HepG2 (cell line): ENCODE results near the gene STX10. TPM values are rescaled to one million over a fixed set of nuclear protein-coding genes. Genes with fewer than 3 reads are reported as not detected.

ENCODE experiments used
- CAMTA2 ChIP-seq: sonication (generic); formaldehyde crosslinking; IDR thresholded peaks from 2 replicates; pipeline ENCODE4 v1.4.0; 2020; ENCODE audit warnings: mild to moderate bottlenecking, missing genetic modification reagents, borderline replicate concordance
- DZIP1 ChIP-seq: sonication (generic); formaldehyde crosslinking; IDR thresholded peaks from 2 replicates; pipeline ENCODE4 v1.5.0; 2020; ENCODE audit warnings: mild to moderate bottlenecking, missing genetic modification reagents
- GTF2F1 ChIP-seq: fragments of 150-350 bp; IDR thresholded peaks from 2 replicates; pipeline ENCODE4 v1.6.1; 2014; ENCODE audit warnings: low read length
- HDAC1 ChIP-seq: sonication (generic); formaldehyde crosslinking; IDR thresholded peaks from 2 replicates; pipeline ENCODE4 v1.5.1; 2020; ENCODE audit warnings: mild to moderate bottlenecking, missing genetic modification reagents
- HNRNPLL ChIP-seq: fragments of 200-400 bp; formaldehyde crosslinking; IDR thresholded peaks from 2 replicates; pipeline ENCODE4 v1.6.1; 2017; ENCODE audit warnings: mild to moderate bottlenecking, low read depth, low read length; ENCODE audit not compliant: poor library complexity, severe bottlenecking
- IRF1 ChIP-seq: sonication (generic); formaldehyde crosslinking; IDR thresholded peaks from 2 replicates; pipeline ENCODE4 v1.4.0; 2020; ENCODE audit warnings: low read depth, mild to moderate bottlenecking, missing genetic modification reagents
- KAT2B ChIP-seq: fragments of 150-350 bp; IDR thresholded peaks from 2 replicates; pipeline ENCODE4 v1.6.1; 2014; ENCODE audit warnings: low read depth, low read length, borderline replicate concordance
- MIXL1 ChIP-seq: IDR thresholded peaks from 2 replicates; pipeline ENCODE4 v1.6.1; 2016
- NCOA5 ChIP-seq: sonication (generic); formaldehyde crosslinking; IDR thresholded peaks from 2 replicates; pipeline ENCODE4 v1.4.0; 2020; ENCODE audit warnings: missing genetic modification reagents
- NR1H2 ChIP-seq: sonication (generic); formaldehyde crosslinking; IDR thresholded peaks from 2 replicates; pipeline ENCODE4 v1.8.1; 2022; ENCODE audit warnings: low read depth, missing genetic modification reagents, borderline replicate concordance
- PBX2 ChIP-seq: IDR thresholded peaks from 2 replicates; pipeline ENCODE4 v1.6.1; 2016; ENCODE audit warnings: control low read depth
- PRMT3 ChIP-seq: sonication (generic); formaldehyde crosslinking; IDR thresholded peaks from 2 replicates; pipeline ENCODE4 v1.8.1; 2022; ENCODE audit warnings: low read depth, mild to moderate bottlenecking, moderate library complexity, missing genetic modification reagents, borderline replicate concordance
- RAD21 ChIP-seq: fragments of 450-650 bp; formaldehyde crosslinking; IDR thresholded peaks from 2 replicates; pipeline ENCODE4 v1.5.0; 2020; ENCODE audit warnings: mild to moderate bottlenecking
- SRY ChIP-seq: sonication (generic); formaldehyde crosslinking; IDR thresholded peaks from 2 replicates; pipeline ENCODE4 v1.8.0; 2022; ENCODE audit warnings: mild to moderate bottlenecking, missing genetic modification reagents
- THYN1 ChIP-seq: sonication (generic); formaldehyde crosslinking; IDR thresholded peaks from 2 replicates; pipeline ENCODE4 v1.8.1; 2023; ENCODE audit warnings: low read depth, mild to moderate bottlenecking, moderate library complexity, missing genetic modification reagents, borderline replicate concordance
- ZFP41 ChIP-seq: sonication (generic); formaldehyde crosslinking; IDR thresholded peaks from 2 replicates; pipeline ENCODE4 v1.4.0; 2020; ENCODE audit warnings: mild to moderate bottlenecking, missing genetic modification reagents, borderline replicate concordance
- ZFY ChIP-seq: sonication (generic); formaldehyde crosslinking; IDR thresholded peaks from 2 replicates; pipeline ENCODE4 v1.4.0; 2020; ENCODE audit warnings: missing genetic modification reagents
- ZNF136 ChIP-seq: sonication (generic); formaldehyde crosslinking; IDR thresholded peaks from 2 replicates; pipeline ENCODE4 v1.8.1; 2022; ENCODE audit warnings: low read depth, mild to moderate bottlenecking, moderate library complexity, missing genetic modification reagents
- ZNF3 ChIP-seq: IDR thresholded peaks from 2 replicates; pipeline ENCODE4 v1.7.0; 2017; ENCODE audit warnings: inconsistent platforms
- ZNF670 ChIP-seq: sonication (generic); formaldehyde crosslinking; IDR thresholded peaks from 2 replicates; pipeline ENCODE4 v1.8.0; 2022; ENCODE audit warnings: mild to moderate bottlenecking, missing genetic modification reagents, borderline replicate concordance
- ZNF737 ChIP-seq: sonication (generic); formaldehyde crosslinking; IDR thresholded peaks from 2 replicates; pipeline ENCODE4 v1.5.0; 2020; ENCODE audit warnings: missing genetic modification reagents, mild to moderate bottlenecking, borderline replicate concordance
- ZNF784 ChIP-seq: sonication (generic); formaldehyde crosslinking; IDR thresholded peaks from 2 replicates; pipeline ENCODE4 v1.5.1; 2020; ENCODE audit warnings: missing genetic modification reagents, mild to moderate bottlenecking, borderline replicate concordance
- polyA plus RNA-seq, 8 experiments: library from polyadenylated mRNA; depleted of rRNA in 3 of 8; stranded (reverse) in 7 of 8; unstranded in 1 of 8; fragments of >200 nt; fragmentation: Illumina TruSeq in 4 of 8; extraction: Trizol in 4 of 8; gene quantifications; 2 replicates each; pipeline versions ENCODE4 v1.2.1 to v1.2.3, GENCODE V29; 2011 to 2016; ENCODE audit warnings: low read depth in 4 of 8, missing spikeins in 1 of 8, mixed read lengths in 1 of 8; ENCODE audit not compliant: insufficient read depth in 1 of 8
- total RNA-seq, 5 experiments: library from RNA; depleted of rRNA; stranded (reverse); fragments of >200 nt; fragmentation: Illumina TruSeq; extraction: Trizol; gene quantifications; 2 replicates each; pipeline ENCODE4 v1.2.3, GENCODE V29; 2016; ENCODE audit warnings: low read depth in 1 of 5

STX10 gene
- total and polyA plus RNA-seq, 2 of the 13 experiments (the other 11 are each of a cell fraction or from before 2014, with no cell fraction given) = 47.9 to 66.4 TPM

GRCh38 chr19:13117772-13118423, 32.3 kb downstream of the STX10 start, which contains the start of gene NACC1 (continued):
- TF ChIP-seq NR1H2 = no peak
- no peak for TF ChIP-seq SRY (CRISPR knock-in tag)
- TF ChIP-seq ZNF737 (CRISPR knock-in tag) = no peak
- peak; percentile 45 for TF ChIP-seq HDAC1 (CRISPR knock-in tag)
- TF ChIP-seq HNRNPLL = peak; percentile 55
- no peak for TF ChIP-seq ZFP41 (CRISPR knock-in tag)
- TF ChIP-seq THYN1 (CRISPR knock-in tag) = no peak
- no peak for TF ChIP-seq GTF2F1
- TF ChIP-seq RAD21 (CRISPR knock-in tag) = peak; percentile 7; the same call in 1 of the 2 replicates
- no peak for TF ChIP-seq ZNF670 (CRISPR knock-in tag)
- TF ChIP-seq ZNF3 (CRISPR knock-in tag) = no peak
- no peak for TF ChIP-seq PBX2 (CRISPR knock-in tag)
- 0 out of 2 replicates have a peak, but pooled peaks have one; percentile 62 for TF ChIP-seq ZNF136 (CRISPR knock-in tag)
- no peak for TF ChIP-seq MIXL1
- peak; percentile 48; the same call in 1 of the 2 replicates for TF ChIP-seq PRMT3 (CRISPR knock-in tag)
- no peak for TF ChIP-seq NCOA5 (CRISPR knock-in tag)
- TF ChIP-seq ZNF784 (CRISPR knock-in tag) = no peak
- TF ChIP-seq IRF1 = no peak
- TF ChIP-seq DZIP1 = no peak
- peak; percentile 80 for TF ChIP-seq ZFY
- TF ChIP-seq CAMTA2 (CRISPR knock-in tag) = no peak
- no peak for TF ChIP-seq KAT2B
